Neutrophil (primary cell): ENCODE results near the gene RBM10.
A peak's percentile ranks its signal among the peaks of the same experiment; 100 is the strongest.
"Not testable (repeated sequence)": the region's sequence is repeated elsewhere in the genome, so short reads cannot be mapped to it uniquely, and the experiment has no call there.

Experiments
- H3K27ac ChIP-seq: fragments of 200-600 bp; sonication (generic); 2 replicates; pipeline ENCODE4 v1.5.1; 2016; ENCODE audit warnings: mild to moderate bottlenecking, moderate library complexity
- H3K27me3 ChIP-seq: fragments of 200-600 bp; sonication (generic); 2 replicates; pipeline ENCODE4 v1.6.0; 2016; ENCODE audit warnings: mild to moderate bottlenecking
- H3K36me3 ChIP-seq: fragments of 200-600 bp; sonication (generic); 2 replicates; pipeline ENCODE4 v1.5.1; 2017
- H3K4me1 ChIP-seq, 2 experiments: fragments of 200-600 bp in 1 of 2; sonication (generic) in 1 of 2; 1 replicate in 1 of 2; 2 replicates in 1 of 2; pipeline versions ENCODE4 v1.5.1 to v1.6.1; 2013 to 2016; ENCODE audit warnings: low read depth in 1 of 2, low read length in 1 of 2, mild to moderate bottlenecking in 1 of 2, moderate library complexity in 1 of 2; ENCODE audit not compliant: control insufficient read depth in 1 of 2, insufficient read depth in 1 of 2
- H3K4me3 ChIP-seq, 2 experiments: fragments of 200-600 bp in 1 of 2; sonication (generic) in 1 of 2; 1 replicate in 1 of 2; 2 replicates in 1 of 2; pipeline ENCODE4 v1.5.1; 2013 to 2016; ENCODE audit warnings: low read depth in 1 of 2, low read length in 1 of 2, mild to moderate bottlenecking in 1 of 2, moderate library complexity in 1 of 2
- H3K9me3 ChIP-seq: fragments of 200-600 bp; sonication (generic); 2 replicates; pipeline ENCODE4 v1.5.1; 2016
- CTCF ChIP-seq: fragments of 200-600 bp; sonication (generic); IDR thresholded peaks from 2 replicates; pipeline ENCODE4 v1.5.1; 2016; ENCODE audit warnings: antibody characterized with exemption

The RBM10 gene

GRCh38 chrX:47112316-47112954 lies 32.6 kb upstream of the RBM10 start:
- Histone ChIP-seq H3K36me3 (no peaks in the 10 kb centered on the region), H3K27ac (no peak overlapping the region), H3K4me3 (no peak overlapping the region), H3K4me1 (no peaks in the 10 kb centered on the region), H3K27me3 (no peaks in the 10 kb centered on the region), H3K9me3 (no peaks in the 10 kb centered on the region)
- no peak for TF ChIP-seq CTCF

- H3K36me3 ChIP-seq, H3K4me1 ChIP-seq, H3K27me3 ChIP-seq, H3K4me3 ChIP-seq, H3K27ac ChIP-seq, H3K9me3 ChIP-seq: not testable (repeated sequence)
Observed at GRCh38 chrX:47116551-47117110, 28.4 kb upstream of the RBM10 start.

GRCh38 chrX:47124466-47124865 lies 20.6 kb upstream of the RBM10 start:
- H3K36me3 ChIP-seq, H3K4me1 ChIP-seq, H3K27me3 ChIP-seq: not testable (repeated sequence)

GRCh38 chrX:47129157-47129898 lies 15.7 kb upstream of the RBM10 start:
- Histone ChIP-seq H3K4me1 (peaks cover 0 to 2% of the 10 kb centered on the region in 2 experiments), H3K27ac (peak overlapping the region; percentile 86)
- TF ChIP-seq CTCF = no peak

More at GRCh38 chrX:47124466-47124865, 20.6 kb upstream of the RBM10 start:
- H3K27ac ChIP-seq, H3K9me3 ChIP-seq, H3K4me3 ChIP-seq: not testable (repeated sequence)

GRCh38 chrX:47129899-47130358 lies 15.1 kb upstream of the RBM10 start:
- H3K27ac ChIP-seq = peak overlapping the region; percentile 86
- no peaks in the 10 kb centered on the region for H3K36me3 ChIP-seq
- H3K9me3 ChIP-seq = no peaks in the 10 kb centered on the region
- peaks cover 0 to 2% of the 10 kb centered on the region in 2 experiments for H3K4me1 ChIP-seq
- H3K4me3 ChIP-seq = peak overlapping the region; percentile 71 to 80
- no peak for TF ChIP-seq CTCF
- H3K27me3 ChIP-seq = no peaks in the 10 kb centered on the region

More at GRCh38 chrX:47129157-47129898, 15.7 kb upstream of the RBM10 start:
- no peaks in the 10 kb centered on the region for H3K27me3 ChIP-seq
- H3K4me3 ChIP-seq = peak overlapping the region; percentile 71 to 80
- no peaks in the 10 kb centered on the region for H3K36me3 ChIP-seq
- no peaks in the 10 kb centered on the region for H3K9me3 ChIP-seq

GRCh38 chrX:47133493-47133892 lies 11.5 kb upstream of the RBM10 start:
- Histone ChIP-seq H3K4me3 (no peak overlapping the region), H3K4me1 (peaks cover 0 to 2% of the 10 kb centered on the region in 2 experiments), H3K27ac (no peak overlapping the region), H3K36me3 (no peaks in the 10 kb centered on the region), H3K27me3 (no peaks in the 10 kb centered on the region), H3K9me3 (no peaks in the 10 kb centered on the region)
- TF ChIP-seq CTCF = no peak

- H3K4me1 ChIP-seq, H3K27me3 ChIP-seq, H3K4me3 ChIP-seq, H3K36me3 ChIP-seq, H3K9me3 ChIP-seq, H3K27ac ChIP-seq: not testable (repeated sequence)
Observed at GRCh38 chrX:47135650-47136049, 9.4 kb upstream of the RBM10 start.
